Body of pancreas (tissue), 4 donors: Measurements from ENCODE around the gene IGSF8.

Experiments
- POLR2A ChIP-seq, 3 donors: fragments of 450-650 bp; IDR thresholded peaks; one replicate each; pipeline ENCODE4 v1.6.1; 2016; ENCODE audit warnings: antibody characterized with exemption in 3 of 3, mild to moderate bottlenecking in 2 of 3
- TF ChIP-seq, protein P1 (sequence below), 7 experiments: fragments of 450-650 bp in 4 of 7; fragments of 200-600 bp in 3 of 7; sonication (generic) in 3 of 7; IDR thresholded peaks; one replicate each; pipeline ENCODE4 v1.5.1; 2016 to 2019; ENCODE audit warnings: antibody characterized with exemption in 7 of 7

DNA sequence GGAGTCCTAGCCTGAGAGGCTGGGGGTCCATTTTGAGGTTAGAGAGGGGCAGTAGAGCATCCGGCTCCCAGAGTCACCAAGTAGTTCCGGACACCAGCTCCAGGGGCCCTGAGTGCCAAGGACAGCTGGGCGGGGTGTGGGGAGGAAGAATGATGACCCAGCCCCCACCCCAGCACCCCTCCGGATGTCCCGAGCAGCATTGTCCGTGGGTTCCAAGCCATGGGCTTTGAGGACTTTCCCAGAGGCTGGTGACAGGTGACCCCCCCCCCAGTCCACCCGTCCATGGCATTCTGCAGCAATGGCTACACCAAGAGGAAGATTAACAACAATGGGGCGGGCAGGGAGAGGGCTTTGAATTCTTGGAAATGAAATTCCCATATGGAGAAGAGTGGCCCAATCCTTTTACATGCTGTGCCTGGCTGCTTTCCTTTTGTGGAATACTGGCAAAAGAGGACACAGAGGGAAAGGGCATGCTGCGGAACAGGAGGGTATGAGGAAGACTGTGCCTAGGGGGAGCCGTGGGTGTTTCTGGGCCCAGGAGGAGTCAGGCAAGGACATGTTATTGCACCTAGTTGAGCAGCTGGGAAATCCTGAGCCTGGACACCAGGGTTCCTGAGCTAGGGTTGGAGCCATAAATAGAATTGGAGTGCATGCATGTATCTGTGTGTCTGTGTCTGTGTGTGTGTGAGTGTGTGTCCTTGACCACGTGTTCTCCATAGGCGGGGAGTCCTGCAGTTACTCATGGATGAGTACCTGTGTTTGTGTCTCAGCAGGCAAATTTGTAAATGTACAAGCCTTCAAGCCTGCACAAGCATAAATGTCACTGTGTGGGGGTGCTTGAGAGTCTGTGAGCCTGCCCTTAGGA, 18.1 kb upstream of the IGSF8 start:
- TF ChIP-seq, protein P1, sequence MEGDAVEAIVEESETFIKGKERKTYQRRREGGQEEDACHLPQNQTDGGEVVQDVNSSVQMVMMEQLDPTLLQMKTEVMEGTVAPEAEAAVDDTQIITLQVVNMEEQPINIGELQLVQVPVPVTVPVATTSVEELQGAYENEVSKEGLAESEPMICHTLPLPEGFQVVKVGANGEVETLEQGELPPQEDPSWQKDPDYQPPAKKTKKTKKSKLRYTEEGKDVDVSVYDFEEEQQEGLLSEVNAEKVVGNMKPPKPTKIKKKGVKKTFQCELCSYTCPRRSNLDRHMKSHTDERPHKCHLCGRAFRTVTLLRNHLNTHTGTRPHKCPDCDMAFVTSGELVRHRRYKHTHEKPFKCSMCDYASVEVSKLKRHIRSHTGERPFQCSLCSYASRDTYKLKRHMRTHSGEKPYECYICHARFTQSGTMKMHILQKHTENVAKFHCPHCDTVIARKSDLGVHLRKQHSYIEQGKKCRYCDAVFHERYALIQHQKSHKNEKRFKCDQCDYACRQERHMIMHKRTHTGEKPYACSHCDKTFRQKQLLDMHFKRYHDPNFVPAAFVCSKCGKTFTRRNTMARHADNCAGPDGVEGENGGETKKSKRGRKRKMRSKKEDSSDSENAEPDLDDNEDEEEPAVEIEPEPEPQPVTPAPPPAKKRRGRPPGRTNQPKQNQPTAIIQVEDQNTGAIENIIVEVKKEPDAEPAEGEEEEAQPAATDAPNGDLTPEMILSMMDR (IDR thresholded peaks at IDR 0.05), result no peak
- TF ChIP-seq POLR2A (IDR thresholded peaks at IDR 0.05), result no peak
